GM19372 (cell line): ENCODE results near the gene MYO10.
"Not testable (repeated sequence)": the region's sequence is repeated elsewhere in the genome, so short reads cannot be mapped to it uniquely, and the experiment has no call there.

Experiments
- ATAC-seq: cut with Tn5 transposase; IDR thresholded peaks from one replicate; pipeline ENCODE4 v1.9.1; 2021; ENCODE audit warnings: mild to moderate bottlenecking, low read depth, moderate library complexity; ENCODE audit not compliant: unreplicated experiment

The MYO10 gene

GRCh38 chr5:16757146-16757545 lies 178.9 kb downstream of the MYO10 start:
- ATAC-seq: no peak

GRCh38 chr5:16756692-16757091 lies 179.4 kb downstream of the MYO10 start:
- no peak for ATAC-seq

GRCh38 chr5:16755641-16756040 lies 180.4 kb downstream of the MYO10 start:
- no peak for ATAC-seq

- no peak for ATAC-seq
Measured at GRCh38 chr5:16754601-16755000, 181.5 kb downstream of the MYO10 start.

GRCh38 chr5:16754086-16754485 lies 182.0 kb downstream of the MYO10 start:
- ATAC-seq: no peak

GRCh38 chr5:16750445-16750844 lies 185.6 kb downstream of the MYO10 start:
- no peak for ATAC-seq

GRCh38 chr5:16749626-16750025 lies 186.5 kb downstream of the MYO10 start:
- ATAC-seq: no peak

- ATAC-seq: no peak
Measured at GRCh38 chr5:16744164-16744880, 191.8 kb downstream of the MYO10 start.

- ATAC-seq: no peak
Measured at GRCh38 chr5:16742938-16743337, 193.2 kb downstream of the MYO10 start.

GRCh38 chr5:16740811-16741392 lies 195.2 kb downstream of the MYO10 start:
- ATAC-seq: no peak

GRCh38 chr5:16740066-16740810 lies 195.8 kb downstream of the MYO10 start:
- ATAC-seq: no peak

GRCh38 chr5:16738393-16738792 lies 197.7 kb downstream of the MYO10 start:
- ATAC-seq: not testable (repeated sequence)

- no peak for ATAC-seq
Measured at GRCh38 chr5:16737620-16738364, 198.3 kb downstream of the MYO10 start.

- ATAC-seq: no peak
Measured at GRCh38 chr5:16737209-16737608, 198.9 kb downstream of the MYO10 start.

GRCh38 chr5:16736158-16736995 lies 199.7 kb downstream of the MYO10 start:
- no peak for ATAC-seq

- no peak for ATAC-seq
Measured at GRCh38 chr5:16735101-16736060, 200.7 kb downstream of the MYO10 start.

- ATAC-seq: no peak
Measured at GRCh38 chr5:16733331-16734006, 202.6 kb downstream of the MYO10 start.

- no peak for ATAC-seq
Measured at GRCh38 chr5:16732356-16732755, 203.7 kb downstream of the MYO10 start.
